Stimulated activated effector memory CD8-positive, alpha-beta T cell treated with anti-CD3 and anti-CD28 coated beads, Interleukin-12 subunit alpha, Interleukin-12 subunit beta, amount 100 ng/mL, for 72 hours (primary cell): ENCODE data around the gene DMRT3.

Experiments
- ATAC-seq: fragments of 150-1000 bp; cut with Tn5 transposase; 2 replicates; pipeline ENCODE4 v1.10.0; 2021
- DNase-seq, 2 donors: peaks; one replicate each; pipeline ENCODE4 v3.0.0; 2021 to 2022; ENCODE audit warnings: low spot score in 2 of 2
- H3K27ac Mint-ChIP-seq: one replicate; pipeline ENCODE4 v1.8.0; 2022; ENCODE audit warnings: mild to moderate bottlenecking, mixed read lengths
- H3K36me3 Mint-ChIP-seq: one replicate; pipeline ENCODE4 v1.8.0; 2022; ENCODE audit warnings: mild to moderate bottlenecking, mixed read lengths
- H3K4me1 Mint-ChIP-seq: one replicate; pipeline ENCODE4 v1.8.0; 2022; ENCODE audit warnings: mixed read lengths
- H3K4me3 Mint-ChIP-seq: one replicate; pipeline ENCODE4 v1.8.0; 2022; ENCODE audit warnings: mild to moderate bottlenecking, mixed read lengths
- H3K9me3 Mint-ChIP-seq: one replicate; pipeline ENCODE4 v1.8.0; 2022; ENCODE audit warnings: mixed read lengths

The DMRT3 gene, protein sequence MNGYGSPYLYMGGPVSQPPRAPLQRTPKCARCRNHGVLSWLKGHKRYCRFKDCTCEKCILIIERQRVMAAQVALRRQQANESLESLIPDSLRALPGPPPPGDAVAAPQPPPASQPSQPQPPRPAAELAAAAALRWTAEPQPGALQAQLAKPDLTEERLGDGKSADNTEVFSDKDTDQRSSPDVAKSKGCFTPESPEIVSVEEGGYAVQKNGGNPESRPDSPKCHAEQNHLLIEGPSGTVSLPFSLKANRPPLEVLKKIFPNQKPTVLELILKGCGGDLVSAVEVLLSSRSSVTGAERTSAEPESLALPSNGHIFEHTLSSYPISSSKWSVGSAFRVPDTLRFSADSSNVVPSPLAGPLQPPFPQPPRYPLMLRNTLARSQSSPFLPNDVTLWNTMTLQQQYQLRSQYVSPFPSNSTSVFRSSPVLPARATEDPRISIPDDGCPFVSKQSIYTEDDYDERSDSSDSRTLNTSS

GRCh38 chr9:976258-976942, at the start of gene DMRT3:
Gene DMRT3 (plus strand): TSS chr9:976655. CDS start chr9:977002, 347 bp downstream.
- no peaks in the 10 kb centered on the region for H3K9me3 Mint-ChIP-seq
- no peaks in the 10 kb centered on the region for H3K4me1 Mint-ChIP-seq
- peak; percentile 24 for ATAC-seq
- no peak within 1 kb of the TSS for H3K27ac Mint-ChIP-seq
- H3K36me3 Mint-ChIP-seq = peaks cover 6% of the 10 kb centered on the region
- H3K4me3 Mint-ChIP-seq = no peak within 1 kb of the TSS
- no peak for DNase-seq

- no peaks in the 10 kb centered on the region for H3K4me1 Mint-ChIP-seq
- ATAC-seq = no peak
These were observed 49.5 kb upstream of the DMRT3 start for GRCh38 chr9:926976-927375.

DNA sequence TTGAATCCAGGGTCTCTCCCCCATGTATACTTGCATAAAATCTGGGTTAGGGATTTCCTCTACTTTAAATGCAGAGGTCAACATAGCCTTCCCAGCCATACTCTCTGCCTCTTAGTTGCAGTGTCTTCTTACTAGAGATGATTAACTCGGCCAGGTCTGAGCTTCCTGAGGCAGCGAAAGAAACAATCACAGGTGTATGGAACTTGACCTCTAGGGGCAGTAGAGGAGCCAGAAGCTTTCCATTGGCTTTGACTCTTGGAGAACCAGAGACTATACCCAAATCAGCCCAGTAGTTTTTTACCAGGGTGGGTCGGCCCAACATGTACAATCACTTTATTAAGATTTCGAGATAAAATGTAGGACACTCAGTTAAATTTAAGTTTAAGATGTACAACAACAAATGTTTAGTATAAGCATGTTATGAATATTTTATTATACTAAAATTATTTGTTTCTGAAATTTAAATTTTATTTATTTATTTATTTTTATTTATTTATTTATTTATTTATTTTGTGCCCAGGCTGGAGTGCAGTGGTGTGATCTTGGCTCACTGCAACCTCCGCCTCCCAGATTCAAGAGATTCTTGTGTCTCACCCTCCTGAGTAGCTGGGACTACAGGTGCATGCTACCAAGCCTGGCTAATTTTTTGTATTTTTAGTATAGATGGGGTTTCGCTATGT, 48.0 kb upstream of the DMRT3 start:
- Mint-ChIP-seq H3K27ac (no peak overlapping the region), H3K4me3 (no peak overlapping the region), H3K4me1 (no peaks in the 10 kb centered on the region), H3K36me3 (no peaks in the 10 kb centered on the region), H3K9me3 (no peaks in the 10 kb centered on the region)
- no peak for DNase-seq
- no peak for ATAC-seq

More at GRCh38 chr9:926976-927375, 49.5 kb upstream of the DMRT3 start:
- H3K36me3 Mint-ChIP-seq = no peaks in the 10 kb centered on the region
- no peaks in the 10 kb centered on the region for H3K9me3 Mint-ChIP-seq
- no peak overlapping the region for H3K4me3 Mint-ChIP-seq
- no peak for DNase-seq
- no peak overlapping the region for H3K27ac Mint-ChIP-seq

GRCh38 chr9:929719-930118, 46.7 kb upstream of the DMRT3 start:
- Mint-ChIP-seq H3K4me1 (no peaks in the 10 kb centered on the region), H3K4me3 (no peak overlapping the region), H3K9me3 (no peaks in the 10 kb centered on the region), H3K27ac (no peak overlapping the region), H3K36me3 (no peaks in the 10 kb centered on the region)
- ATAC-seq (no peak), DNase-seq (no peak)

DNA sequence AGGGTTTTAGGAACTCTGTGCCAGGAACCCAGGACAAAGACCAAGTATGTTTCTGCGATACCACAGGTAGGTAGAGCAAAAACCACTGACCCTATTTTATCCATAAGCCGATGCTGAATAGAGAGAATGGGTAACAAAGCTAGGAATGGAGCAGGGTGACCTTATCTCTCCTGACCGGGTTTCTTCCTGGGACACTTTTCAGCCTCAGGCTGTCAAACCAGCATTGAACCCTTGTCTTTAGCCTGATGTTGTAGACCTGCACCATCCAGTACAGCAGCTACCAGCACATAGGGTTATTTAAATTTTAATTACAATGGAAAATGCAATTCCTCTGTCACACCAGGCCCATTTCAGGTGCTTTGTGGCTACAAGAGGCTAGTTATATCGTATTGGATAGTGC, 43.1 kb upstream of the DMRT3 start:
- no peak for ATAC-seq
- no peaks in the 10 kb centered on the region for H3K4me1 Mint-ChIP-seq
- H3K27ac Mint-ChIP-seq = no peak overlapping the region
- H3K36me3 Mint-ChIP-seq = no peaks in the 10 kb centered on the region
- H3K9me3 Mint-ChIP-seq = no peaks in the 10 kb centered on the region
- no peak overlapping the region for H3K4me3 Mint-ChIP-seq
- DNase-seq = no peak

GRCh38 chr9:935348-935965, 41.0 kb upstream of the DMRT3 start:
- Mint-ChIP-seq H3K27ac (no peak overlapping the region), H3K4me1 (no peaks in the 10 kb centered on the region), H3K36me3 (no peaks in the 10 kb centered on the region), H3K4me3 (no peak overlapping the region), H3K9me3 (no peaks in the 10 kb centered on the region)
- DNase-seq = no peak
- no peak for ATAC-seq

DNA sequence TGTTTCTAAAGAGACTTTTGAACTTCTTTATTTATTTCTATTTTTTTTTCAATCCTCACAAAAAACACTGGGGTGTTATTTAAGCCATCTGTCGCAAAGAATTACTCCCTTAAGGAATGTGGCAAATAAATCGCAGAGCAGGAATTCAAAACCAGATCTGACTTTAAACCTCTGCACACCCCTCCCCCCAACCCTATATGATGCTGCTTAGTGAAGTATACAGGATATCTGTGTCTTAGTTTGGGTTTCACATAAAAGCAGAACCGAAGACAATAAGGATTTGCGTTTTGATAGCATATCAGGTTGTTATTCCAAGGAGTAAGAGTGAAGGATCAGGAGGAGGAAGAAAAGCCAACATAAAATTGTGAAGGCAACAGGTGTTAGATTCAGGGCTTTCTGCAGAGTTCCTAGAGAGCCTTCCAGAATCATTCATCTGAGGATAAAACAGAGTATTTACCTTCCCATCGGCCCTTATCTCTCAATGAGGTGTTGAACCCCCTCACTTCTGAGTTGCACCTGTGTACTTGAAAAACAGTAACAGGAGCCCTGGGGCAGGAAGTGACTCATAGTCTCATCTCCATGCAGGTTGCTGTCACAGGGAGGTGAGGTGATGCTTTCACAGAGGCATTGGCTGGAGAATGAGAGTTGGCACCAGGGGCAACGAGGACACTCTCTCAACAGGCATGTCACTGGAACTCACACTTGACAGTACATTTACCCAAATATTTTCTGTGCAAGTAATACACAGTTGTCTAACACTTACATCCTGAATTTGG, 33.5 kb upstream of the DMRT3 start:
- H3K4me1 Mint-ChIP-seq = no peaks in the 10 kb centered on the region
- H3K36me3 Mint-ChIP-seq = no peaks in the 10 kb centered on the region
- H3K9me3 Mint-ChIP-seq = no peaks in the 10 kb centered on the region
- DNase-seq (no peak), ATAC-seq (no peak)
- no peak overlapping the region for H3K27ac Mint-ChIP-seq
- no peak overlapping the region for H3K4me3 Mint-ChIP-seq

DNA sequence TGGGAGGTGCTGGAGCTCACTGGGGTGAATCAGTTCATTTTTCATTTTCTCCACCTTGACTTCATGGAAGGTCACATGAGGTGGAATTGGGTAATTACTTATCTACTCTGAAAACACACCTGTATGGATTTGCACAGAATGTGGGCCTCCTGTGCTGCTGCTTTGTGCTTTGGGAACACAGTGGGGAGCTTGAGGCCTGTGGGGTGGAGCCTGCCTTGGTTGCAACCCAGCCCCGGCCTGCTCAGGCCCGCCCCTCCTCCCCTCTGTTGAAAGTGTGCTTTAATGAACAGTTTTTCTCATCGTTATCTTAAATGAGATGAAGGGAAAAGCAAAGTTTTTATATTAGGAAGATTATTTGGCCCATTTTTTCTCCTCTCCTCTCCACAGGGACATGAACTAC, 28.5 kb upstream of the DMRT3 start:
- ATAC-seq (no peak), DNase-seq (no peak)
- H3K4me3 Mint-ChIP-seq = no peak overlapping the region
- no peak overlapping the region for H3K27ac Mint-ChIP-seq
- no peaks in the 10 kb centered on the region for H3K9me3 Mint-ChIP-seq
- no peaks in the 10 kb centered on the region for H3K4me1 Mint-ChIP-seq
- no peaks in the 10 kb centered on the region for H3K36me3 Mint-ChIP-seq

DNA sequence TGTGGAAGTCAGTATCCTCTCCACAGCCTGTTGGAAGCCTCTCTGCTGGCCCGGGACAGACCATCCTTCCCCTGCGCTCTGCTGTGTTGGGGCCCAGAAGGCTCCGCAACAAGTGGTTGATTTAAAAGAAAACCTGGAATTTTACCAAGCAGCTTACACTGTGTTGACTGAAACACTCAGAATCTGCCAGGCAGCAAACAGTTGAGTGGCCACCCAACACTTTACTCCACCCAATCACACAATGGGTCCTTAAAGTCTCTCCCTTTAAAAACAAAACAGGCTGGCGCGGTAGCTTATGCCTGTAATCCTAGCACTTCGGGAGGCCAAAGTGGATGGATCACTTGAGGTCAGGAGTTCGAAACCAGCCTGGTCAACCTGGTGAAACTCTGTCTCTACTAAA, 28.0 kb upstream of the DMRT3 start:
- no peak overlapping the region for H3K4me3 Mint-ChIP-seq
- H3K36me3 Mint-ChIP-seq = no peaks in the 10 kb centered on the region
- no peak for DNase-seq
- no peaks in the 10 kb centered on the region for H3K4me1 Mint-ChIP-seq
- H3K27ac Mint-ChIP-seq = no peak overlapping the region
- ATAC-seq = no peak
- H3K9me3 Mint-ChIP-seq = no peaks in the 10 kb centered on the region

DNA sequence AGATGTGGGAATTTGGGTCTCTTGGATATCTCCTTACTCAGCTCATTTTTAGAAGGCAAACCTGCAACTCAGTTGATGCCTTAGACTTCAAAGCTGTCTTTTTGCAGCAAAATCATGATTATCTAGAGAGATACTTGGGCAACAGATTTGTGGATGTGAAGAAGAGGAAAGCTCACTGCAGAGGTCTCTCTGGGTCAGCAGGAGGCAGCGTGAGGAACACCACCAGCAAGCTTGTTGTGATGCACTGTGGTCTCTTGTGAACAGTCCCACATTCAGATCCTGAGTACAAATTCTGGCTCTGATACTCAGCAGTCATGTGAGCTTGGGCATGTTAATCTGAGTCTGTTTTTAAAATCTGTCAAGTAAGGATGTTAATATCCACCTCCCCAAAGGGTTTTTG, 26.3 kb upstream of the DMRT3 start:
- DNase-seq = no peak

DNA sequence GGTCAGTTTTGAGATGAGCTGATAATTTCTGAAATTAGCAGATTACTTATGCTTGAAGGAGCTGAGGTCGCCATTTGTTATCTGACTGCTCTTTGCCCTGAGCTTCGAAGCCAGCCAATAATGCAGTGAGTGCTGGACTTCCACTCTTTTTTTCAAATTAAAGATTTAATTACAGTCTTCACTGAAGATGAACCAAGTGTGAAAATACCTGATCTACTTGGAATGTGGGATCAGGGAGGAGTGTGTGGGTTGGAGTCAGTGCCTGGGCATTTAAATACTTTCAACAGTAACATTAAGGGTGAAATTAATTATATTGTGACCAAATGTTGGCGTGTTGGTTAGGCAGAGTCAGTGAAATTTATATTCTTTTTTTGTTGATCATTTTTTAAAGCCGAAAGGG, 23.9 kb upstream of the DMRT3 start:
- Mint-ChIP-seq H3K36me3 (no peaks in the 10 kb centered on the region), H3K4me3 (no peak overlapping the region)

More for the DNA sequence above, 26.3 kb upstream of the DMRT3 start:
- Mint-ChIP-seq H3K4me3 (no peak overlapping the region), H3K27ac (no peak overlapping the region), H3K36me3 (no peaks in the 10 kb centered on the region), H3K4me1 (no peaks in the 10 kb centered on the region), H3K9me3 (no peaks in the 10 kb centered on the region)
- ATAC-seq = no peak

GRCh38 chr9:959105-959504, 17.4 kb upstream of the DMRT3 start:
- H3K27ac Mint-ChIP-seq = no peak overlapping the region
- no peak for DNase-seq
- H3K4me3 Mint-ChIP-seq = no peak overlapping the region
- ATAC-seq = no peak
- H3K9me3 Mint-ChIP-seq = no peaks in the 10 kb centered on the region
- H3K36me3 Mint-ChIP-seq = no peaks in the 10 kb centered on the region
- H3K4me1 Mint-ChIP-seq = no peaks in the 10 kb centered on the region

More for the DNA sequence above, 23.9 kb upstream of the DMRT3 start:
- DNase-seq (no peak), ATAC-seq (no peak)
- H3K27ac Mint-ChIP-seq = no peak overlapping the region
- no peaks in the 10 kb centered on the region for H3K9me3 Mint-ChIP-seq
- H3K4me1 Mint-ChIP-seq = no peaks in the 10 kb centered on the region

DNA sequence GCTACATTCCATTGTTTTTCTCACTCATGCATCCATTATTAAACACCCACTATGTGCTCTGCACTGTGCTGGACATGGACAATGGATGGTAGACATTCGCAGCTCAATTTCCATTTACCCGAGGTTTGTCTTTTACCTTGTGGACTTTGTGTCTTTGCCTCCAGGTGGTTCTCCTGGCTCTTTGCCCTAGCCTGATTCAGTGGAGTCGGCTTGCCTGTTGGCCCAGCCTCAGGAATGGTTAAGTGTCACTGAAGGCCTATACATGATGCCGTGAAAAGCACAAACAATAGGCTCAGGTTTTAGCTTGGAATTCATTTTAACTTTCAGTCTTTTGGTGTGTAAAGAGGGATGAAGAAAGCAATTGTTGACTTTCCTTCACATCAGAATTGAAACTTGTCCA, 16.5 kb upstream of the DMRT3 start:
- H3K27ac Mint-ChIP-seq = no peak overlapping the region
- ATAC-seq (no peak), DNase-seq (no peak)
- H3K4me1 Mint-ChIP-seq = no peaks in the 10 kb centered on the region
- no peaks in the 10 kb centered on the region for H3K9me3 Mint-ChIP-seq
- no peak overlapping the region for H3K4me3 Mint-ChIP-seq
- H3K36me3 Mint-ChIP-seq = no peaks in the 10 kb centered on the region

GRCh38 chr9:962023-962422, 14.4 kb upstream of the DMRT3 start:
- ATAC-seq = no peak
- Mint-ChIP-seq H3K36me3 (no peaks in the 10 kb centered on the region), H3K9me3 (no peaks in the 10 kb centered on the region), H3K27ac (no peak overlapping the region), H3K4me1 (no peaks in the 10 kb centered on the region), H3K4me3 (no peak overlapping the region)
- no peak for DNase-seq

GRCh38 chr9:965497-965896, 11.0 kb upstream of the DMRT3 start:
- no peak overlapping the region for H3K27ac Mint-ChIP-seq
- DNase-seq (no peak), ATAC-seq (no peak)
- H3K9me3 Mint-ChIP-seq = no peaks in the 10 kb centered on the region
- no peak overlapping the region for H3K4me3 Mint-ChIP-seq
- H3K4me1 Mint-ChIP-seq = peaks cover 15% of the 10 kb centered on the region
- H3K36me3 Mint-ChIP-seq = no peaks in the 10 kb centered on the region
